Epithelial cell of proximal tubule (primary cell): Measurements from ENCODE around the gene ZGPAT. TPM values are rescaled to one million over a fixed set of nuclear protein-coding genes. Genes with fewer than 3 reads are reported as not detected.

Source experiments
- DNase-seq: peaks from one replicate; pipeline ENCODE4 v3.0.0-alpha.2; 2011; ENCODE audit warnings: low read depth
- H3K4me3 ChIP-seq: 2 replicates; pipeline ENCODE4 v1.5.1; 2011; ENCODE audit warnings: low read depth, mild to moderate bottlenecking, low read length
- total RNA-seq: library from RNA; depleted of rRNA; stranded (reverse); fragments of >200 nt; gene quantifications from 2 replicates; pipeline ENCODE4 v1.2.3, GENCODE V29; 2015
- TF ChIP-seq, protein P1 (sequence below): conservative IDR thresholded peaks from 2 replicates; pipeline ENCODE4 v1.5.1; 2012; ENCODE audit warnings: low read depth, mild to moderate bottlenecking, low read length

Gene ZGPAT
- total RNA-seq, 1 donor from 2014 or later: 36.5 TPM

DNA sequence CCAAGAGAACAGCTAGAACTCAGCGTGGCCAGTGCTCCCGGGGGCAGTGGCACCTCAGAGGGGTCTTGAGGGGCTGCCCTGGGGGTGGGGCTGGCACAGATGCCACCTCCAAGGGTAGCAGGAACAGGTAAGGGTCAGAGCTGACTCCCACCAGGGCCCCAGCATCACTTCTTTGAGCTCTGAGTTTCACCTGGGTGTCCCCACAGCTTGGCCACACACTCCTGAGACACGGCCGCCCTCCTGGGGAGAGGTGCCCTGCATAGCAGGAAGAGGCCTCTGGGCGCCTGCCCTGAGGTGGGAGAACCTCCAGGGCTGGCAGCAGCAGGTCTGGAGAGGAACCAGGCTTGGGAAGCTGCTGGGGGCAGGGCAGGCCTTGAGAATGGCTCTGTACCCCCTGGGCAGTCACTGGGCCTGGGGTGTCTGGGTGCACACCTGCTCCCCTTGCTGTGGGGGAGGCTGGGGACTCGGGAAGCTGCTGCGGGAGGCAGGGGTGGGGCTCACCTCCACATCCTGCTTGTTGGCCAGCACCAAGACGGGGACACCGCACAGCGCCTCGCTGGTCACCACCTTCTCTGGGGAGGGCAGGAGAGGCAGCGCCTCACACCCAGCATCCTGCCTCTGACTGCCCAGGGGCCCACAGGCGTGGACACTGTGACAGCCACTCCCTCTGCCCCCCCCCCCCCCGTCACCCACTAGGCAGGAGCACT lies 6.4 kb upstream of the ZGPAT start:
- H3K4me3 ChIP-seq: no peak overlapping the region
- TF ChIP-seq, protein P1, sequence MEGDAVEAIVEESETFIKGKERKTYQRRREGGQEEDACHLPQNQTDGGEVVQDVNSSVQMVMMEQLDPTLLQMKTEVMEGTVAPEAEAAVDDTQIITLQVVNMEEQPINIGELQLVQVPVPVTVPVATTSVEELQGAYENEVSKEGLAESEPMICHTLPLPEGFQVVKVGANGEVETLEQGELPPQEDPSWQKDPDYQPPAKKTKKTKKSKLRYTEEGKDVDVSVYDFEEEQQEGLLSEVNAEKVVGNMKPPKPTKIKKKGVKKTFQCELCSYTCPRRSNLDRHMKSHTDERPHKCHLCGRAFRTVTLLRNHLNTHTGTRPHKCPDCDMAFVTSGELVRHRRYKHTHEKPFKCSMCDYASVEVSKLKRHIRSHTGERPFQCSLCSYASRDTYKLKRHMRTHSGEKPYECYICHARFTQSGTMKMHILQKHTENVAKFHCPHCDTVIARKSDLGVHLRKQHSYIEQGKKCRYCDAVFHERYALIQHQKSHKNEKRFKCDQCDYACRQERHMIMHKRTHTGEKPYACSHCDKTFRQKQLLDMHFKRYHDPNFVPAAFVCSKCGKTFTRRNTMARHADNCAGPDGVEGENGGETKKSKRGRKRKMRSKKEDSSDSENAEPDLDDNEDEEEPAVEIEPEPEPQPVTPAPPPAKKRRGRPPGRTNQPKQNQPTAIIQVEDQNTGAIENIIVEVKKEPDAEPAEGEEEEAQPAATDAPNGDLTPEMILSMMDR: no peak
- DNase-seq: no peak

DNA sequence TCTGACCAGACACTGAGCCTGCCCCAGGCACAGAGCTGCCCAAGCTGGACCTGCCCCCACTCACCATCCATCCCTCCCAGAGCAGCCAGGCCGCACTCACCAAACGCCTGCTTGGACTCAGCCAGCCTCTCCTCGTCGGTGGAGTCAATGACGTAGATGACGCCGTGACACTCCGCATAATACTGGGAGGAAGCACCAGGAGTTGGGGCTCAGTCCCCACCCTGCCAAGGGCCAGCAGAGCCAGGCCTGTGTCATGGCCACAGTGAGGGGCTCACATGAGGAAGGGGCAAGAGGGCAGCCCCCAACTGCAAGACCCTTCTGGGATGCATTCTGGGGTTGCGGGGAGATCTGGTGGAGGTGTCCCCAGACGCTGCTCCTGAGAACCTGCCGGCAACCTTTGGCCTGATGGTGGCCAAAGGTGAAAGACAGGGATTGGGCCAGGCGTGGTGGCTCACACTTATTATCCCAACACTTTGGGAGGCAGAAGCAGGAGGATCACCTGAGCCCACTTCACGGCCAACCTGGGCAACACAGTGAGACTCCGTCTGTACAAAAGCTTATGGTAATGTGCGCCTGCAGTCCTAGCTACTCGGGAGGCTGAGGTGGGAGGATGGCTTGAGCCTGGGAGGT lies 5.7 kb upstream of the ZGPAT start:
- H3K4me3 ChIP-seq: no peak overlapping the region
- no peak for DNase-seq
- TF ChIP-seq, protein P1: no peak

DNA sequence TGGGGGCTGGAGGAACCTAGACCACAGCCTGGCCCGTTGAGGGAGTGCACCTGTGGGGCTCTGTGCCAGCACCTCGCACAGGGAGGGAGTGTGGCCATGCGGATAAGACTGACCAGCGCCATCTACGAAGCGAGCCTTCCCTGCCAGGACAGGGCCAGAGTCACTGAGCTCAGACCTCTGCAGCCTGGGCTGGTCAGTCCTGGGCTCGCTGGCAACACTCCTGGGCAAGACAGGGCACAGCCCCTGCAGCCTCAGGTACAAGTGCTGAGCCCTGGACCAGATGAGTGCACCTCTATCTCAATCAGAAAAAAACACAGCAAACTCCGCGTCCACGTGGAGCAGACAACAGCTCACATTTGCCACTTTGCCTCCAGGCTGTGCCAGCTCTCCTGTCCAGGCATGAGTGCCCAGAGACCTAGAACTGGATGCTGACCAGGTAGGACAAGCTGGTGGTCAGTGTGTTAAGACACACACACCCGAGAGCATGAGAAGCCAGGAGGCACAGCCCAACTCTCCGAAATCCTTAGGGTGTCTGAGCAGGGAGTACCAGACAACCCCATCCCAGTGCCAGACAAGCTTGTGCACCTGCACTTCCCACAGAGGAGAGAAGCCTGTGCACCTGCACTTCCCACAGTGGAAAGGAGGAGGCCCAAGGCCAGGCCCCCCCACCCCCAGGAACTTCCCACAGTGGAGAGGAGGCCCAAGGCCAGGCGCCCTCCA lies 4.9 kb upstream of the ZGPAT start:
- DNase-seq: no peak
- no peak overlapping the region for H3K4me3 ChIP-seq
- TF ChIP-seq, protein P1: no peak

DNA sequence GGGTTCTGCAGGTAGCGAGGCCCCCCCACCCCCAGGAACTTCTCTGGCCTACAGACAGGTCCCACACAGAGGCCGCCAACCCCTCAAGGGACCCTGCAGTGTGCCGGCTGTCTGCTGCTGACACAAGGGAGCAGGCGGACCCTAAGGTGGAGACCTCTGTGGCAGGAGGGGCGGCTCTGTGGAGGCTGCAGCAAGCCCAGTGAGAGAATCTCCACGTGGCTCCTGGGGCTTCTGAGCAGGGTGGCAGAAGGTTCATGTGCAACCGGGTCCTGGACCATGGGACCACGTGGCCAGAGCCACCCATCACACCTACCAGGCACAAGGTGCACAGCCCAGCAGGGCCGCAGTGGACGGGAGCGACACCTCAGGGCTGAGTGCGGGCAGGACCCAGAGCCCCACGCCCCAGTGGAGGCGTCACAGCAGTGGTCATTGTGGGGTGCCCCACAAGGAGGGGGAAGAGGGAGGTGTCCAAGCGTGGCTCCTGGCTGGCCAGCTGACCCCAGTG lies 4.3 kb upstream of the ZGPAT start:
- H3K4me3 ChIP-seq: no peak overlapping the region
- TF ChIP-seq, protein P1: no peak
- no peak for DNase-seq

- no peak for DNase-seq
- TF ChIP-seq, protein P1: no peak
- no peak overlapping the region for H3K4me3 ChIP-seq
Measured at GRCh38 chr20:63703976-63704748, 3.7 kb upstream of the ZGPAT start.

- TF ChIP-seq, protein P1: no peak
- DNase-seq: no peak
- H3K4me3 ChIP-seq: no peak overlapping the region
Measured at GRCh38 chr20:63704749-63705117, 3.1 kb upstream of the ZGPAT start.
